Prostate gland (tissue), 2 donors: ENCODE measurements around the gene APBB1IP.

Experiments
- POLR2A ChIP-seq: fragments of 450-650 bp; IDR thresholded peaks from one replicate; pipeline ENCODE4 v1.6.1; 2016; ENCODE audit warnings: antibody characterized with exemption, mild to moderate bottlenecking
- POLR2AphosphoS5 ChIP-seq: sonication (generic); formaldehyde crosslinking; IDR thresholded peaks from one replicate; pipeline ENCODE4 v1.6.1; 2017; ENCODE audit warnings: antibody characterized with exemption
- TF ChIP-seq, protein P1 (sequence below), 4 experiments: fragments of 200-600 bp in 2 of 4; fragments of 450-650 bp in 2 of 4; sonication (generic) in 2 of 4; IDR thresholded peaks; 1 replicate in 3 of 4; 2 replicates in 1 of 4; pipeline ENCODE4 v1.5.1; 2016 to 2019; ENCODE audit warnings: antibody characterized with exemption in 4 of 4, mild to moderate bottlenecking in 2 of 4, moderate library complexity in 2 of 4

DNA sequence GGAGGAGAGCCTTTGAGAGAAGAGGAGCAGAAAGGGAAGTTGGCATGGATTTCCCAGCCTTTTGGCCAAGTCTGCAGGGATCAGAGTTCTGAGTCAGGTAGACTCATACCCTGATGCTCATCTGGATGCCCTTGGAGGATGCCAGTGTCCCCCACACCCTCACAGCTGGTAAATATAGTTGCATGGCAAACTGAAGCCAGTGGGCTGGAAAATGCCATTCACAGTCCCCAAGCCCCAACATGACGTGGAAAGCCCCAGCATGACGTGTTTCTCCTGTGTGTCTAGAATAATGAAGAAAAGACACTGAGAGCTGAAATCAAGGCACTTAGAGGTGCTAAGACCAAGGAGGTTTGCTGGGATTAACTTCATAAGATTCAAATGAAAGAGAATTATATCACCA, 24.8 kb upstream of the APBB1IP start:
- TF ChIP-seq, protein P1, sequence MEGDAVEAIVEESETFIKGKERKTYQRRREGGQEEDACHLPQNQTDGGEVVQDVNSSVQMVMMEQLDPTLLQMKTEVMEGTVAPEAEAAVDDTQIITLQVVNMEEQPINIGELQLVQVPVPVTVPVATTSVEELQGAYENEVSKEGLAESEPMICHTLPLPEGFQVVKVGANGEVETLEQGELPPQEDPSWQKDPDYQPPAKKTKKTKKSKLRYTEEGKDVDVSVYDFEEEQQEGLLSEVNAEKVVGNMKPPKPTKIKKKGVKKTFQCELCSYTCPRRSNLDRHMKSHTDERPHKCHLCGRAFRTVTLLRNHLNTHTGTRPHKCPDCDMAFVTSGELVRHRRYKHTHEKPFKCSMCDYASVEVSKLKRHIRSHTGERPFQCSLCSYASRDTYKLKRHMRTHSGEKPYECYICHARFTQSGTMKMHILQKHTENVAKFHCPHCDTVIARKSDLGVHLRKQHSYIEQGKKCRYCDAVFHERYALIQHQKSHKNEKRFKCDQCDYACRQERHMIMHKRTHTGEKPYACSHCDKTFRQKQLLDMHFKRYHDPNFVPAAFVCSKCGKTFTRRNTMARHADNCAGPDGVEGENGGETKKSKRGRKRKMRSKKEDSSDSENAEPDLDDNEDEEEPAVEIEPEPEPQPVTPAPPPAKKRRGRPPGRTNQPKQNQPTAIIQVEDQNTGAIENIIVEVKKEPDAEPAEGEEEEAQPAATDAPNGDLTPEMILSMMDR (IDR thresholded peaks at IDR 0.05) = no peak
- TF ChIP-seq POLR2A (no peak), POLR2AphosphoS5 (no peak)
